A549 (cell line): Measurements from ENCODE around the gene PITPNM3. TPM values are rescaled to one million over a fixed set of nuclear protein-coding genes. Genes with fewer than 3 reads are reported as not detected.
A peak's percentile ranks its signal among the peaks of the same experiment; 100 is the strongest.

Experiments
- ATAC-seq, 2 experiments: fragments of 200-7000 bp in 1 of 2; fragments of >200 bp in 1 of 2; cut with Nextera tagmentation in 1 of 2; cut with Tn5 transposase in 1 of 2; 3 replicates each; pipeline versions ENCODE4 v1.8.0 to v1.9.1; 2018 to 2020; ENCODE audit warnings: mild to moderate bottlenecking in 1 of 2, moderate library complexity in 1 of 2
- CTCF ChIA-PET: fragments of 300-600 bp; sonication (Branson Sonifier 250); formaldehyde crosslinking; extraction: SDS; loops from one replicate; lab custom pipeline; 2021; ENCODE audit warnings: antibody characterized with exemption, inconsistent platforms; lab: Yijun Ruan, JAX
- POLR2A ChIA-PET: fragments of 350-600 bp; formaldehyde crosslinking; extraction: SDS; loops from one replicate; lab custom pipeline; 2021; ENCODE audit warnings: antibody characterized with exemption, inconsistent platforms; lab: Yijun Ruan, JAX
- DNase-seq, 2 experiments: peaks; one replicate each; pipeline versions ENCODE4 v3.0.0 to v3.0.0-alpha.2; 2011 to 2016; ENCODE audit warnings: low read depth in 1 of 2, low spot score in 1 of 2
- FAIRE-seq: peaks from 2 replicates; lab custom pipeline; 2011; peaks lifted over from hg19 to GRCh38; lab: Jason Lieb, UNC
- H3K27ac ChIP-seq, 2 experiments: fragments of >200 bp; sonication (Bioruptor Twin); formaldehyde crosslinking; 3 replicates each; pipeline ENCODE4 v1.5.1; 2016 to 2017
- H3K4me1 ChIP-seq: fragments of >200 bp; sonication (Bioruptor Twin); formaldehyde crosslinking; 3 replicates; pipeline ENCODE4 v1.6.1; 2016
- H3K4me2 ChIP-seq: fragments of >200 bp; sonication (Bioruptor Twin); formaldehyde crosslinking; 3 replicates; pipeline ENCODE4 v1.6.1; 2016
- H3K4me3 ChIP-seq: fragments of >200 bp; sonication (Bioruptor Twin); formaldehyde crosslinking; 3 replicates; pipeline ENCODE4 v1.5.1; 2016
- H3K9me3 ChIP-seq: fragments of >200 bp; sonication (Bioruptor Twin); formaldehyde crosslinking; 3 replicates; pipeline ENCODE4 v1.6.1; 2016
- CEBPB ChIP-seq, 2 experiments: fragments of >200 bp in 1 of 2; sonication (Bioruptor Twin) in 1 of 2; formaldehyde crosslinking in 1 of 2; IDR thresholded peaks; 2 replicates each; pipeline ENCODE4 v1.6.1; 2012 to 2016
- CHD2 ChIP-seq: fragments of 150-350 bp; IDR thresholded peaks from 2 replicates; pipeline ENCODE4 v1.6.1; 2014; ENCODE audit warnings: low read length; ENCODE audit not compliant: partially characterized antibody
- EHF ChIP-seq: fragments of 250-450 bp; sonication (Bioruptor Pico); IDR thresholded peaks from 2 replicates; pipeline ENCODE4 v1.5.0; 2020; ENCODE audit warnings: mild to moderate bottlenecking
- EP300 ChIP-seq, 2 experiments: fragments of >200 bp; sonication (Bioruptor Twin); formaldehyde crosslinking; IDR thresholded peaks; 2 replicates in 1 of 2; 3 replicates in 1 of 2; pipeline ENCODE4 v1.6.1; 2016 to 2017
- FOSB ChIP-seq: fragments of 250-450 bp; sonication (Bioruptor Pico); IDR thresholded peaks from 2 replicates; pipeline ENCODE4 v1.5.0; 2020; ENCODE audit warnings: mild to moderate bottlenecking, moderate library complexity
- FOXS1 ChIP-seq: fragments of 250-450 bp; sonication (Bioruptor Pico); IDR thresholded peaks from 2 replicates; pipeline ENCODE4 v1.5.0; 2020; ENCODE audit warnings: mild to moderate bottlenecking, moderate library complexity
- MYC ChIP-seq: IDR thresholded peaks from 2 replicates; pipeline ENCODE4 v1.6.1; 2012; ENCODE audit warnings: mild to moderate bottlenecking, inconsistent platforms, low read length, improper control_type of control experiment, borderline replicate concordance
- NFE2L2 ChIP-seq: fragments of 150-350 bp; conservative IDR thresholded peaks from 2 replicates; pipeline ENCODE4 v1.6.1; 2014; ENCODE audit warnings: low read length
- RFX5 ChIP-seq: fragments of 450-650 bp; IDR thresholded peaks from 2 replicates; pipeline ENCODE4 v1.7.1; 2014; ENCODE audit warnings: antibody characterized with exemption, mild to moderate bottlenecking, moderate library complexity
- SMC3 ChIP-seq: fragments of >200 bp; sonication (Bioruptor Twin); formaldehyde crosslinking; IDR thresholded peaks from 3 replicates; pipeline ENCODE4 v1.6.1; 2018; ENCODE audit warnings: inconsistent platforms
- SREBF2 ChIP-seq: fragments of 450-650 bp; IDR thresholded peaks from 2 replicates; pipeline ENCODE4 v1.6.1; 2014; ENCODE audit warnings: mild to moderate bottlenecking, moderate library complexity
- TFCP2L1 ChIP-seq: fragments of 250-450 bp; sonication (Bioruptor Pico); IDR thresholded peaks from 2 replicates; pipeline ENCODE4 v1.5.0; 2021; ENCODE audit warnings: mild to moderate bottlenecking
- ZC3H11A ChIP-seq: fragments of 450-650 bp; IDR thresholded peaks from 2 replicates; pipeline ENCODE4 v1.6.1; 2014; ENCODE audit warnings: antibody characterized with exemption, mild to moderate bottlenecking
- whole genome bisulfite sequencing: methylation state at CpG from one replicate; pipeline ENCODE4 v1.1.6; 2017; ENCODE audit errors: missing lambda C conversion rate; 5-methylcytosine and 5-hydroxymethylcytosine counted together
- polyA plus RNA-seq, 4 experiments: library from polyadenylated mRNA; depleted of rRNA in 3 of 4; stranded (reverse); fragments of >200 nt; fragmentation: RNase III in 1 of 4; extraction: RNeasy Plus Mini Kit Qiagen cat#74134 plus additional on column Dnase treatment in 1 of 4; gene quantifications; 2 replicates in 3 of 4; 3 replicates in 1 of 4; pipeline ENCODE4 v1.2.3, GENCODE V29; 2011 to 2017
- TF ChIP-seq, protein P1 (sequence below): IDR thresholded peaks from 2 replicates; pipeline ENCODE4 v1.6.1; 2012; ENCODE audit warnings: low read depth, borderline replicate concordance
- TF ChIP-seq, protein P2 (sequence below): fragments of 150-350 bp; IDR thresholded peaks from 2 replicates; pipeline ENCODE4 v1.6.1; 2014; ENCODE audit warnings: low read depth, mild to moderate bottlenecking, low read length
- TF ChIP-seq, protein P3 (sequence below): fragments of 450-650 bp; IDR thresholded peaks from 2 replicates; pipeline ENCODE4 v1.6.1; 2014; ENCODE audit warnings: antibody characterized with exemption

The PITPNM3 gene
- polyA plus RNA-seq, 2 of the 4 experiments (the other 2 are of a cell fraction): 0.80 to 2.2 TPM

DNA sequence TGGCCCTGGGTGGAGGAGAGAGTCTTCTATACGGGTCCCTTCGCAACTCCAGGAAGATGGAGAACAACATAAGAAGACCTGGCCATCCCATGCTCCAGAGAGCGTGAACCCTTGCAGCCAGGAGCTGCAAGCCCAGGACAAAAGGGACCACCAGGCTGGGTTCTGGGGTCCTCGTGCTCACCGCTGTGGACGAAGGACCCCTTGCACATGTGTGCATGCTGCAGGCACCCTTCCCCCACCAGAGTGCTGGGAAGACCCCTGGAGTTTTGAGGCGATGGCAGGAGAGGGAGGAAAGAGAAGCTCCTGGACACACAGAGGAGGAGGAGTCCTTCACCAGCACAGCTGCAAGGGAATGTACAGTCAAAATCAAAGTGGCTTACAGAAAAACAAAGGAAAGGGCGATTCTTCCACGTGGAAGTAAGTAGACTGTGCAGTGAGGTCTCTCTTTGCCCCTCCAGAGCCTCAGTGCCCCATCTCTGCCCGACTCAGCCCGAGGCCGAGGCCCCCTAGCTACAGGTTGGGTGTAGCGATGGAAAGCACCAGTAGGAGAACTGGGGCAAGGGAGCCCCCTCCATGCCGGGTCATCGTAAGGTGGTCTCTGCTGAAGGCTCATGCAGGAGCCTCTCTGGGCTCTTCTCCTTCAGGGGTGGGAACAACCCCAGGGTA, 60.8 kb downstream of the PITPNM3 start:
- Histone ChIP-seq H3K4me1 (no peaks in the 10 kb centered on the region), H3K4me2 (no peak overlapping the region), H3K4me3 (no peak overlapping the region), H3K9me3 (no peaks in the 10 kb centered on the region), H3K27ac (no peak overlapping the region)
- whole genome bisulfite sequencing: 68% methylated on average over 15 of the region's 15 CpGs
- DNase-seq: no peak
- CTCF ChIA-PET: interaction anchor here (0.6 to 1.6 kb wide), 10 partner anchors 10 to 105 kb away, joined by 3 to 10 read pairs (median 3); no protein-coding TSS in a partner anchor
- TF ChIP-seq FOSB (CRISPR knock-in tag): no peak
- ATAC-seq: peak in 1 of 2 experiments; percentile 54; a peak in 3 of 6 replicates
- FAIRE-seq: no peak
- POLR2A ChIA-PET: no interaction called here

DNA sequence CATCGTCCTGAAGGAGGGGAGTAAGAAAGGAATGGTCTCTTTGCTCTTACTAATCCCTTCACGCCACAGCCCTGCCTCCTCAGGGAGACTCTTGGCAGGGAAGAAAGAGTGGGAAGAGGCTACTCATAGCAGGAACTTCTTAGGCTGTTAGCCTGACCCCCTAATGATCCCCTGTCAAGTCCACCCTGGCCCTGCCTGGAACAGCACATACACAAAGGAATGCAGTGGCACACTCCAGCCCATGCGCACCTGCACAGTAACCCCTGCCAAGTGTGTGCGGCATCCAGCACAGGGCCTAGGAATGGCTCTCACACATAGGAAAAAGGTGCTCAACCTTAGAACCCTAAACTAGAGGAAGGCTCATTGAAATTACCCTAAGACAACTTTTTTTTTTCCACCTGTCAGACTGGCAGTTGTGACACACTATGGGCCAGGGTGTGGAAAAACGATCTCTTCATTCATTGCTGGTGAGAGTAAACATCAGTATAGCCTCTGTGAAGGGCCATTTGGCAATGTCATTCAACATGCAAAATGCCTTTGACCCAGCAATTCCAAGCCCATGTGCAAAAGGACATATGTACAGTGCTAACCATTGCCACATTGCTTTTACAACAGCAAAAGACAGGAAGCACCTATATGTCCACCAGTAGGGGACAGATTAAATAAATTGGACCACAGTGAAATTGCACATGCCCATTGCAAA, 62.0 kb downstream of the PITPNM3 start:
- FAIRE-seq: no peak
- ChIA-PET CTCF (interaction anchor here (0.6 to 1.6 kb wide), 7 partner anchors 10 to 106 kb away, joined by 3 to 10 read pairs (median 3); no protein-coding TSS in a partner anchor), POLR2A (no interaction called here)
- no peak for DNase-seq
- H3K4me1 ChIP-seq: no peaks in the 10 kb centered on the region
- H3K4me3 ChIP-seq: no peak overlapping the region
- no peak overlapping the region for H3K4me2 ChIP-seq
- TF ChIP-seq SMC3: no peak
- TF ChIP-seq SREBF2: no peak
- TF ChIP-seq EP300 (IDR thresholded peaks at IDR 0.05): no peak
- no peak for TF ChIP-seq RFX5
- no peak for TF ChIP-seq TFCP2L1
- TF ChIP-seq CEBPB (IDR thresholded peaks at IDR 0.05): no peak
- TF ChIP-seq CHD2: no peak
- no peak for TF ChIP-seq NFE2L2
- TF ChIP-seq FOXS1 (CRISPR knock-in tag): no peak
- no peak for TF ChIP-seq MYC
- no peak for TF ChIP-seq ZC3H11A
- TF ChIP-seq EHF (CRISPR knock-in tag): no peak
- TF ChIP-seq, protein P1, sequence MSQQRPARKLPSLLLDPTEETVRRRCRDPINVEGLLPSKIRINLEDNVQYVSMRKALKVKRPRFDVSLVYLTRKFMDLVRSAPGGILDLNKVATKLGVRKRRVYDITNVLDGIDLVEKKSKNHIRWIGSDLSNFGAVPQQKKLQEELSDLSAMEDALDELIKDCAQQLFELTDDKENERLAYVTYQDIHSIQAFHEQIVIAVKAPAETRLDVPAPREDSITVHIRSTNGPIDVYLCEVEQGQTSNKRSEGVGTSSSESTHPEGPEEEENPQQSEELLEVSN: no peak
- H3K9me3 ChIP-seq: no peaks in the 10 kb centered on the region
- no peak for ATAC-seq
- H3K27ac ChIP-seq: no peak overlapping the region
- 61% methylated on average over 5 of the region's 5 CpGs for WGBS

DNA sequence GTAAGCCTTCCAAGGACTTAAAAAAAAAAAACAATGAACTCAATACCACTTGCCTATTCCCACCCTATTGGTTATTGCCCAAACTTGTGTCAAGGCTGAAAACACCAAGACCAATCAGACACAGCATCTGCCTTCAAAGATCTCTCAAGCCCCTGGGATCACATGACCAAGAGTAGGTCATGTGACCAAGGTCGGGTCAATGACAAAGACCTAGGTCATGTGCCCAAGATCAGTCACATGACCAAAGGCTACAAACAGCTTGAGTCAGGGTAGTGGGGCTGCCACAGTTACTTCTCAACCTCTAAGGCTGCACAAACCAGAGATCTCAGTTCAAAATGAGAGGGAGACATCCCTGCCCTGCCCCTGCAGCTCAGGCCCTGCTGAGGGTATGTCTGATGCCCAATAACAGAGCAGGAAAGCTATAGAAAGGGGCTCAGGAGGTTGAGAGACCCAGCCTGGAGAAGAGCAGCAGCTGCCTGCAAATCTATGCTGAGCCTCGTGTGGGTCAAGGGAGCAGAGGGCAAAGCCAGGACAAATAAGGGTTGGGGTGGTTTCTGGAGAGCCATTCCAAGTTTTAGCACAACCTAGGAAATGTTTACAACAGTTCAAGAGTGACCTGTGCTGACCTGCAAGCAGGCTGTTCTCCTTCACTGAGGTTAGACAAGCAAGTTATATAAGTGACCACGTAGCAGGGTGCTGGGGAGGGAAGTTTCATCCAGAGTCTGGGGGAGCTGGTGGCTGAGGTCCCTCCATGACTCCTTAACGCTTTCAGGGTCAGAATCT, 63.3 kb downstream of the PITPNM3 start:
- ChIA-PET POLR2A (no interaction called here), CTCF (interaction anchor here (1.4 to 2.1 kb wide), 2 partner anchors 13 to 20 kb away, joined by 3 to 8 read pairs; no protein-coding TSS in a partner anchor)
- TF ChIP-seq, protein P2, sequence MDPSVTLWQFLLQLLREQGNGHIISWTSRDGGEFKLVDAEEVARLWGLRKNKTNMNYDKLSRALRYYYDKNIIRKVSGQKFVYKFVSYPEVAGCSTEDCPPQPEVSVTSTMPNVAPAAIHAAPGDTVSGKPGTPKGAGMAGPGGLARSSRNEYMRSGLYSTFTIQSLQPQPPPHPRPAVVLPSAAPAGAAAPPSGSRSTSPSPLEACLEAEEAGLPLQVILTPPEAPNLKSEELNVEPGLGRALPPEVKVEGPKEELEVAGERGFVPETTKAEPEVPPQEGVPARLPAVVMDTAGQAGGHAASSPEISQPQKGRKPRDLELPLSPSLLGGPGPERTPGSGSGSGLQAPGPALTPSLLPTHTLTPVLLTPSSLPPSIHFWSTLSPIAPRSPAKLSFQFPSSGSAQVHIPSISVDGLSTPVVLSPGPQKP: no peak
- TF ChIP-seq, protein P3, sequence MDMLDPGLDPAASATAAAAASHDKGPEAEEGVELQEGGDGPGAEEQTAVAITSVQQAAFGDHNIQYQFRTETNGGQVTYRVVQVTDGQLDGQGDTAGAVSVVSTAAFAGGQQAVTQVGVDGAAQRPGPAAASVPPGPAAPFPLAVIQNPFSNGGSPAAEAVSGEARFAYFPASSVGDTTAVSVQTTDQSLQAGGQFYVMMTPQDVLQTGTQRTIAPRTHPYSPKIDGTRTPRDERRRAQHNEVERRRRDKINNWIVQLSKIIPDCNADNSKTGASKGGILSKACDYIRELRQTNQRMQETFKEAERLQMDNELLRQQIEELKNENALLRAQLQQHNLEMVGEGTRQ: peak; percentile 98
- no peaks in the 10 kb centered on the region for H3K4me1 ChIP-seq
- no peaks in the 10 kb centered on the region for H3K9me3 ChIP-seq
- DNase-seq (peak in 1 of 2 experiments; percentile 41), FAIRE-seq (no peak), ATAC-seq (no peak)
- H3K4me2 ChIP-seq: no peak overlapping the region
- H3K4me3 ChIP-seq: no peak overlapping the region
- 66% methylated on average over 4 of the region's 4 CpGs for WGBS
- H3K27ac ChIP-seq: no peak overlapping the region
